Activated CD8-positive, alpha-beta T cell treated with anti-CD3 and anti-CD28 coated beads, Interleukin-2, amount 10 ng/mL, durations not matched to agents 7 days and 5 days (primary cell): ENCODE measurements around the gene RAB29. TPM values are rescaled to one million over a fixed set of nuclear protein-coding genes. Genes with fewer than 3 reads are reported as not detected.
A peak's percentile ranks its signal among the peaks of the same experiment; 100 is the strongest.

Experiments
- ATAC-seq: fragments of 150-1000 bp; cut with Tn5 transposase; one replicate; pipeline ENCODE4 v1.10.0; 2021; ENCODE audit warnings: moderate library complexity
- CTCF ChIA-PET: fragments of 350-600 bp; sonication (Branson Sonifier 250); formaldehyde crosslinking; loops from one replicate; lab custom pipeline; 2021; ENCODE audit warnings: antibody characterized with exemption; lab: Charles Lee
- POLR2A ChIA-PET: fragments of 350-600 bp; sonication (Branson Sonifier 250); formaldehyde crosslinking; loops from one replicate; lab custom pipeline; 2021; ENCODE audit warnings: antibody characterized with exemption; lab: Charles Lee
- DNase-seq: peaks from one replicate; pipeline ENCODE4 v3.0.0-alpha.2; 2020
- H3K27ac Mint-ChIP-seq: one replicate; pipeline ENCODE4 v1.8.0; 2021; ENCODE audit warnings: mild to moderate bottlenecking, mixed read lengths
- H3K27me3 Mint-ChIP-seq: one replicate; pipeline ENCODE4 v1.8.0; 2021; ENCODE audit warnings: low read depth, mixed read lengths
- H3K36me3 Mint-ChIP-seq: one replicate; pipeline ENCODE4 v1.8.0; 2021; ENCODE audit warnings: low read depth, mixed read lengths
- H3K4me1 Mint-ChIP-seq: one replicate; pipeline ENCODE4 v1.8.0; 2021; ENCODE audit warnings: low read depth, mixed read lengths
- H3K4me3 Mint-ChIP-seq: one replicate; pipeline ENCODE4 v1.8.0; 2021; ENCODE audit warnings: mild to moderate bottlenecking, mixed read lengths
- H3K9me3 Mint-ChIP-seq: one replicate; pipeline ENCODE4 v1.8.0; 2022; ENCODE audit warnings: mixed read lengths; ENCODE audit not compliant: insufficient read depth
- total RNA-seq, 2 experiments: library from RNA; stranded (reverse); gene quantifications; one replicate each; pipeline ENCODE4 v1.2.3, GENCODE V29; 2021

RAB29 gene
- total RNA-seq, 2 experiments from 2014 or later: 42.5 to 42.7 TPM

GRCh38 chr1:205794011-205794730 is 18.9 kb upstream of the RAB29 start:
- Mint-ChIP-seq H3K36me3 (peaks cover 5% of the 10 kb centered on the region), H3K27me3 (no peaks in the 10 kb centered on the region), H3K27ac (no peak overlapping the region), H3K9me3 (no peaks in the 10 kb centered on the region), H3K4me1 (no peaks in the 10 kb centered on the region), H3K4me3 (no peak overlapping the region)
- POLR2A ChIA-PET: no interaction called here
- CTCF ChIA-PET: interaction anchor here (0.9 to 5.8 kb wide), 7 partner anchors 10 to 312 kb away, joined by 3 to 169 read pairs (median 5); partner anchors contain the start of gene RAB29
- DNase-seq (no peak), ATAC-seq (no peak)

DNA sequence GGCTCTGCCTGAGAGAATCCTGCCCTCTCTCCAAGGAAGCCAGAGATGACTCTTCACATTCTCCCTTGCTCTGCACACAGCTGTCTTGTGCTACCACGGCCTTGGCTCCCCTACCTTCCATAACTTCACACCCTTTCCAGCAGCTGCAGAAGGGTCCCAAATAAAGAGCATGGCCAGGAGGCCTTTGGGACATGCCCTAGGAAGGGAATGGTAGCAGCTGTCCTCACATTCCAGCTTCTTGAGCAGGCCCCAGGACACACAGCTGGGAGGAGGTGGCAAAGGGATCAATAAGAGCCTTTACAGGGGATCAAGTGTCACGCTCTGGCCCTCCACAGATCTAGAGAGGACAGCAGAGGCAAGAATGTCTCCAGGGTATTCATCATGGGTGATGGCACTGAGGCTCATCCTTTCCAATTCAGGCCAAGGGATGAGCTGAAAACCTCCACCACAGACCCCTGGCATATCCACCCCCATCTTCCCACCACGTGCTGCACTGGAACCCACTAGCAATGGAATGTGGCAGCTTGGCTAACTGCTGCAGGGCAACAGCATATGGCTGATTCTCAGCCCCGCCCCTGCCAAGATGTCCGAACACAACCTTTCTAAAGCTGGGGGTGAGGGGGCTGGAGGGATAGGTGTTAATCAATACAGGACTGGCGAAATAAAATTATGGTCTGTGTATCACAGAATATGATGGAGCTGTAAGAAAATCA is 17.8 kb upstream of the RAB29 start:
- Mint-ChIP-seq H3K27me3 (no peaks in the 10 kb centered on the region), H3K4me1 (no peaks in the 10 kb centered on the region), H3K9me3 (no peaks in the 10 kb centered on the region), H3K36me3 (peaks cover 5% of the 10 kb centered on the region), H3K4me3 (no peak overlapping the region), H3K27ac (no peak overlapping the region)
- no peak for ATAC-seq
- no peak for DNase-seq
- ChIA-PET CTCF (interaction anchor here (0.6 to 5.8 kb wide), 14 partner anchors 11 to 358 kb away, joined by 3 to 169 read pairs (median 6); partner anchors contain the start of genes PM20D1 and SLC41A1), POLR2A (interaction anchor here (0.7 to 1.5 kb wide), 2 partner anchors 99 to 184 kb away, joined by 3 to 4 read pairs; no protein-coding TSS in a partner anchor)

- ChIA-PET CTCF (interaction anchor here (0.6 to 5.8 kb wide), 32 partner anchors 10 to 358 kb away, joined by 3 to 169 read pairs (median 5); partner anchors contain the start of genes PM20D1, SLC26A9 and SLC41A1), POLR2A (interaction anchor here (0.7 to 1.5 kb wide), 2 partner anchors 99 to 185 kb away, joined by 3 to 4 read pairs; no protein-coding TSS in a partner anchor)
- no peaks in the 10 kb centered on the region for H3K4me1 Mint-ChIP-seq
- no peak overlapping the region for H3K4me3 Mint-ChIP-seq
- H3K27ac Mint-ChIP-seq: no peak overlapping the region
- H3K36me3 Mint-ChIP-seq: peaks cover 5% of the 10 kb centered on the region
- ATAC-seq (no peak), DNase-seq (no peak)
- no peaks in the 10 kb centered on the region for H3K9me3 Mint-ChIP-seq
- H3K27me3 Mint-ChIP-seq: no peaks in the 10 kb centered on the region
Measured at GRCh38 chr1:205792481-205792881, 17.2 kb upstream of the RAB29 start.

- Mint-ChIP-seq H3K27ac (no peak overlapping the region), H3K27me3 (no peaks in the 10 kb centered on the region), H3K4me3 (no peak overlapping the region), H3K9me3 (no peaks in the 10 kb centered on the region), H3K4me1 (no peaks in the 10 kb centered on the region), H3K36me3 (peaks cover 4% of the 10 kb centered on the region)
- ATAC-seq: peak; percentile 93
- ChIA-PET CTCF (interaction anchor here (0.6 to 5.8 kb wide), 38 partner anchors 9 to 315 kb away, joined by 3 to 169 read pairs (median 4); partner anchors contain the start of genes PM20D1, SLC26A9 and SLC41A1), POLR2A (no interaction called here)
- DNase-seq: peak; percentile 74
Measured at GRCh38 chr1:205791568-205792180, 16.4 kb upstream of the RAB29 start.

- CTCF ChIA-PET: interaction anchor here (2.5 to 5.4 kb wide), 2 partner anchors 129 to 190 kb away, joined by 9 to 33 read pairs; no protein-coding TSS in a partner anchor
- H3K27me3 Mint-ChIP-seq: no peaks in the 10 kb centered on the region
- POLR2A ChIA-PET: interaction anchor here (0.7 to 1.5 kb wide), 3 partner anchors 12 to 104 kb away, joined by 3 read pairs; partner anchors contain the start of gene RAB29
- no peak for ATAC-seq
- H3K4me1 Mint-ChIP-seq: peaks cover 11% of the 10 kb centered on the region
- H3K4me3 Mint-ChIP-seq: no peak overlapping the region
- no peak for DNase-seq
- no peaks in the 10 kb centered on the region for H3K9me3 Mint-ChIP-seq
- no peak overlapping the region for H3K27ac Mint-ChIP-seq
- H3K36me3 Mint-ChIP-seq: peaks cover 3% of the 10 kb centered on the region
Measured at GRCh38 chr1:205787287-205787916, 12.1 kb upstream of the RAB29 start.

DNA sequence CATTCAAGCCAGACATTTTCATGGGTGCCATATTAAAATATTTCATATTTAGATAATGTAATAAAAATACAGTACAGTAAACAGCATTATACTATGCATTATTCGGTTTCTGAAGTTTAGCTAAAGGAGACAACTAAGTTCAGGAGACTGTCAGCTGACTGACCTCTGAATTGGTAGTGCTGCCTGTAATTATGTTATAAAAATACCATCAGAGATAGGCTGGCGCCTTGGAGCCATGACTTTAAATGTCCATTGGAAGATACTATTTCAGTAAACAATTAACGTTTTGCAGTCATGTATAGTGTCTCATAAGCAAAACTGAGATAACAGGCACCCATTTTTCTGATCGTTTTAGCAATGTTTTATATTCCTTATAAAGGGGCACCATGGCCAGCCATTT is 11.3 kb upstream of the RAB29 start:
- H3K4me1 Mint-ChIP-seq: peaks cover 14% of the 10 kb centered on the region
- H3K27me3 Mint-ChIP-seq: no peaks in the 10 kb centered on the region
- H3K4me3 Mint-ChIP-seq: no peak overlapping the region
- DNase-seq (no peak), ATAC-seq (no peak)
- H3K9me3 Mint-ChIP-seq: no peaks in the 10 kb centered on the region
- ChIA-PET POLR2A (no interaction called here), CTCF (interaction anchor here (0.7 to 5.4 kb wide), 3 partner anchors 26 to 191 kb away, joined by 3 to 33 read pairs (median 3); no protein-coding TSS in a partner anchor)
- H3K27ac Mint-ChIP-seq: no peak overlapping the region
- peaks cover 3% of the 10 kb centered on the region for H3K36me3 Mint-ChIP-seq

GRCh38 chr1:205785446-205785845 is 10.2 kb upstream of the RAB29 start:
- H3K36me3 Mint-ChIP-seq: peaks cover 3% of the 10 kb centered on the region
- H3K4me3 Mint-ChIP-seq: no peak overlapping the region
- ChIA-PET POLR2A (interaction anchor here (1.0 kb wide), 1 partner anchor 12 kb away, joined by 3 read pairs; no protein-coding TSS in a partner anchor), CTCF (interaction anchor here (1.3 to 5.4 kb wide), 5 partner anchors 25 to 320 kb away, joined by 3 to 111 read pairs (median 5); no protein-coding TSS in a partner anchor)
- H3K27ac Mint-ChIP-seq: no peak overlapping the region
- no peak for DNase-seq
- no peaks in the 10 kb centered on the region for H3K9me3 Mint-ChIP-seq
- H3K4me1 Mint-ChIP-seq: peaks cover 16% of the 10 kb centered on the region
- ATAC-seq: no peak
- no peaks in the 10 kb centered on the region for H3K27me3 Mint-ChIP-seq

GRCh38 chr1:205783904-205784303 is 8.6 kb upstream of the RAB29 start:
- DNase-seq: no peak
- no peaks in the 10 kb centered on the region for H3K36me3 Mint-ChIP-seq
- no peak overlapping the region for H3K4me3 Mint-ChIP-seq
- ChIA-PET POLR2A (no interaction called here), CTCF (interaction anchor here (1.3 to 5.4 kb wide), 4 partner anchors 27 to 322 kb away, joined by 4 to 111 read pairs (median 19); no protein-coding TSS in a partner anchor)
- no peak overlapping the region for H3K27ac Mint-ChIP-seq
- no peaks in the 10 kb centered on the region for H3K9me3 Mint-ChIP-seq
- no peaks in the 10 kb centered on the region for H3K27me3 Mint-ChIP-seq
- H3K4me1 Mint-ChIP-seq: peaks cover 16% of the 10 kb centered on the region
- ATAC-seq: no peak

DNA sequence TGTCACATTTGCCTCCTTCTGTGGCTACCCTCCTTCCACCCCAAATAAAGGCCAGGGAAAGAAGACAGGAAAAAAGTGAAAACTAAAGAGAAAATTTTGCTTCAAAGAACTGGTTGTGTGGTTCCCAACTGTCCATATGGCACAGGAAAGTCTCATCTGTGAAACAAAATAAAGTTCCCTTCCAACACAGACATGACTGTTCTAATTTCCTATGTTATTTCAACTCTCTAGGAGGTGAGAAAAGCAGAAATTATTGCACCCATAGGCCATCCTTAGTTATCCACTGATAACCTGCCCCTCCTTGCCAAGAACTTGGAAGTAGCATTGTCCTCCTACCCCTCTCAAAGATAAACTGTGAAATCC is 8.1 kb upstream of the RAB29 start:
- POLR2A ChIA-PET: interaction anchor here (0.7 to 1.6 kb wide), 2 partner anchors 34 to 1389 kb away, joined by 5 to 8 read pairs; partner anchors contain the start of gene NUCKS1
- Mint-ChIP-seq H3K27me3 (no peaks in the 10 kb centered on the region), H3K9me3 (no peaks in the 10 kb centered on the region), H3K4me1 (peaks cover 16% of the 10 kb centered on the region), H3K4me3 (no peak overlapping the region), H3K36me3 (no peaks in the 10 kb centered on the region), H3K27ac (no peak overlapping the region)
- CTCF ChIA-PET: interaction anchor here (0.6 to 4.8 kb wide), 17 partner anchors 9 to 323 kb away, joined by 3 to 111 read pairs (median 4); partner anchors contain the start of gene NUCKS1
- DNase-seq (no peak), ATAC-seq (no peak)

- peaks cover 20% of the 10 kb centered on the region for H3K4me1 Mint-ChIP-seq
- ChIA-PET POLR2A (interaction anchor here (0.7 to 1.6 kb wide), 4 partner anchors 9 to 1388 kb away, joined by 4 to 8 read pairs (median 5); partner anchors contain the start of genes ELK4 and NUCKS1), CTCF (interaction anchor here (0.6 to 4.8 kb wide), 34 partner anchors 9 to 323 kb away, joined by 3 to 111 read pairs (median 4); partner anchors contain the start of gene NUCKS1)
- peak; percentile 84 for ATAC-seq
- H3K27ac Mint-ChIP-seq: peak overlapping the region; percentile 83
- H3K36me3 Mint-ChIP-seq: no peaks in the 10 kb centered on the region
- H3K27me3 Mint-ChIP-seq: no peaks in the 10 kb centered on the region
- DNase-seq: peak; percentile 55
- no peak overlapping the region for H3K4me3 Mint-ChIP-seq
- no peaks in the 10 kb centered on the region for H3K9me3 Mint-ChIP-seq
Measured at GRCh38 chr1:205782627-205783432, 7.5 kb upstream of the RAB29 start.
